NCI-H1930 (cell line): ENCODE data around the gene TUBB.
A peak's percentile ranks its signal among the peaks of the same experiment; 100 is the strongest.
"Not testable (repeated sequence)": the region's sequence is repeated elsewhere in the genome, so short reads cannot be mapped to it uniquely, and the experiment has no call there.

Experiments
- DNase-seq, 2 experiments: peaks; one replicate each; lab custom pipeline; 2025; lab: John Stamatoyannopoulos, UW

TUBB gene

DNA sequence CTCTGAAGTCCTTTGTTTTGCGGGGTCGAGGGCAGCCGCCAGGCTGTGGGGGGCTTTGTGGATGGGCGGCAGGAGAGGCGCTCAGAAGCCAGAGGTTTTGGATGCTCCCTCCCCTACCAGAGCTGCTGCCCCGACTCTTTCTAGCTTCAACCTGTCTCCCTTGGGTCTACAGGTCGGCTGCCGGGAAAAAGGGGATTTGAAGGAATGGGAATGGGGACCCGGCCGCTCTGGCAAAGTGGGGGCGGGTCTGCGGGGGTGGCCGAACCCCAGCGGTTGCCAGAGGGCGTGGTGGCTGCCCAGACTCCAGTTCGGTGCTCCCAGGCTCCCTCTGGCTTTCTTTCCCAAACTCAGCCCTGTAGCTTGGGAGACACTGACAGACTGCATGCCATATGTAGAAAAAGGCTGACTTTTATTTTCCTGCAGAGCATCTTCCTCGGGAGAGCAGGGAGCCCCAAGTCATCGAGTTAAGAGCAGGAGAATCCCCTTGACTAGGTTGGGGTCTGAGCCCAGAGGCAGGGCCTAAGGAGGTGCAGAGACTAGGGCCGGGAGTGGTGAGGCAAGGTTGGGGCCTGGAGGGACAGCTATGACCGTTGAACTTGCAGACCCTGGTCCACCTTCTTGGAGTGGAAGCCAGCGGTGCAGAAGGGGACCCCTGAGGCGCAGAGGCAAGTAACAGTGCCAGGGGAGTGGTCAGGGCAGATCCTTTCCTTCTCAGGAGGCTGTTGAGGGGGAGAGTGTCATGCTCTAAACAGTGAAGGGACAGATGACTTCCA is 32.3 kb upstream of the TUBB start:
- no peak for DNase-seq

DNA sequence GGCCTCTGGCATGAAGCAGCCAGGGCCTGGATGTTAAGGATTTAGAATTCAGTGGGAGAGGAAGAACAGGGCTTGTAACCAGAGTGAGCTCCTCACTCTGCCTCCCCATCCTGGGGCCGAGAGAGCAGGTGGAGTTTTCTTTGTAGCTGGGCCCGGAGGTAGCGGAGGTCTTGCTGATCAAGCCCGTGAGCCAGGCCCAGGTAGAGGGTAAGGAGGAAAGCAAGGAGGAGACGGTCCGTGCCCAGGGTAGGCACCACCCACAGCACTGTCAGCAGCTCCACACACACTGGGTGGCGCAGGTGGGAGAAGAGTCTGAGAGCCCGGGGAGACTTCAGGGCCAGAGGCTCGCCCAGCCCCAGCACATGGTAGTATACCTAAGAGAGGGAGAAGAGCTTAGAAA is 31.6 kb upstream of the TUBB start:
- no peak for DNase-seq

DNA sequence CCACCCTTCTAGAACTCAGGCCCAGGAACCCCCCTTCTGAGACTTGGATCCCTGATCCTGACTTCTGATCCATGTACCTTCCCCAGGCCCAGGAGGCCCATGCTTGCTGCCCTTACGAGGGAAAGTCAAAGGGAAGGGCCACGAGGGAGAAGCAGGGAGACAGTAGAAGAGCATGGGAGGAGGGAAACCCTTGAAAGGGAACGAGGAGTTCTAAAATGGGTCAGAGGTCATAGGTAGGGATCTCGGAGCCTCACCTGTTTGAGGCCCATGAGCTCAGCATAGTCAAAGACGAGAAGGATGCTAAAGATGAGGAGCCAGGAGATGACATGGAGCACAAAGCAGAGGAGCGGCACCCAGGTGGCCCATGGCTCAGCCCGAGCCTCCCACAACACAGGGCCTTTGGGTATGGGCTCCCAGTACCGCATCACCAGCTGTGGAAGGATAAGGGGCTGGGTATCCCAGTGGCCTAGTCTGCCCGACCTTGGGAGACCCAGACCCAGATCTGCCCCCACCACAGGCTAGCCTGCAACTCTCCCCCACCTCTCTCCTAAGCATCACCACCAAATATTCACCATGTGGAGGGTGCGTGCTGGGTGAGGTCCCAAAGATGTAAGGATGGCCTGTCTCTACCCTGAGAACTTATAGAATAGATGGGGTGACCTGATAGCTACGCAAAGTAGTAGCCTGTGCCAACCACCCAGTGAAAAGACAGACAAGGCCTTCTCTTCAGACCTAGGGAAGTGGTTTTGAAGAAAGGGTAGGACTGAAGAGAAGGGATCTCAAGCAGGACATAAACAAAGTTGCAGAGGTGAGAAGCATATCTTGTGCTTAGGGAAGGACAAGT is 30.9 kb upstream of the TUBB start:
- DNase-seq = no peak

- DNase-seq = no peak
These were observed 30.2 kb upstream of the TUBB start for GRCh38 chr6:30689985-30690384.

- DNase-seq = peak; percentile 66 to 85
These were observed 29.5 kb upstream of the TUBB start, which contains the start of gene NRM for GRCh38 chr6:30690403-30691207. Gene NRM, minus strand, starts transcription at chr6:30690984. Its CDS starts 10 bp downstream, at chr6:30690974.

DNA sequence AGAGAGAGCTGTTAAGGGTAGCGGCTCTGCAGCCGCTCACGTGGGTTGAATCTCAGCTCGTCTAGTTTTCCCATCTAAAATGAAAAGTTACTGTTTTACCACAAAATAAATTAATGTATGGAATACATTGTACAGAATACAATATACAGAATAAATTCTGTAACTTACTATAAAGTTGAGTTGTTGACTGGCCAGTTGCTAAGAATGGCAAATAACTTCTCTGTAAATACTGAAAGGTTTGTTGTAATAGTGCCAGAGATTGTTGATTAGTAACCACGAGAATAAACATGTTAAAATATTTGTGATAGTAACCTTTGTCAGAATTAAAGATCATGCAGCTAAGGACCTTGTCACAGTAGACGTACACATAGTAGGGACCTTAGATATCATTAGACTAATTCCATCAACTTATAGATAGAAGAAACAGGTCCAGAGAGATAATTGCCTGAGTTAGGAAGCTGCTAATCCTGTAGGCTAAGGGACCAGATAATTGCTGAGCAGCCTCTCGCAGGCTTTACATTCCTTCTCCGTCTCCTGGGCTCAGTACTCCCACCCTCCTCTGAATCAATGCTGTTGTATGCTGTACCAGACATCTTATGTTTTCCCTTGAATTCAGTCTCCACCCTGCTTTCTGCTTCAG is 28.8 kb upstream of the TUBB start:
- DNase-seq = no peak

GRCh38 chr6:30696432-30696831 is 23.7 kb upstream of the TUBB start:
- no peak for DNase-seq

- no peak for DNase-seq
These were observed 19.8 kb upstream of the TUBB start for GRCh38 chr6:30700340-30700739.

DNA sequence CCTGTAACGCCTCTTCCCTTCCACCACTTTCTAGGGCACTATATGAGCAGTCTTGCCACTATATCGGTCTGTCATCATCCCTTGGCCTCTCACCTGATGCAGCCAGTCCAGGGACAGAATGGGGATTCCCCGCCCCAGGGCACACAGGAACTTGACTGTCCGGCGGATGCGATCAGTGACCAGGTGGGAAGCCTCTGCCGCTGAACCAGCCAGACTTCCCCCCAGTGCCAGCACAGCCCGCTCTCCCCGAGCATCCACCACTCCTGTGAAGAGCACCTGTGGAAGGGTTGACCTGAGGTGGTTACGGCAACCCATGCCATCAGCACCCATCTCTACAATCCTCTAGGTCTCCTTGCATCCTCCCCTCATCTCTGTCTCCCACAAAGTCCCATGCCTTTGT is 17.1 kb upstream of the TUBB start:
- no peak for DNase-seq

DNA sequence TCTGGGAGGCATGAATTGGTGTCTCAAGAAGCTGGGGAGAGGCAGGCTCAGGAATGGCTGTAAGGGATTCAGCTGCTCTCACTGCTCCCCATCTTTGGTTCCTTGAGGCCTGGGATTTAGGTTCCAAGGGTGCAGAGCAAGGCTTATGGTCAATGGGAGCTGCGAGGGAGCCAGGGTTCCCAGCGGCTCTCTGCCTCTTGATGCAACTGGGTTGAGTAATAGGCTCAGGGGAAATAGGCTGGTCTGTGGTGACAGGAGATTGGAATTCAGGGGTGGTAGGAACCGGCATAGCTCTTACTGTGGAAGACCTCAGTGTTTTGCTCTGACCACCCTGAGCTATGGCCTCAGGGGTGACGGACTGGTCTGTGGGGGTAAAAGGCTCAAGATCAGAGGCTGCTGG is 16.3 kb upstream of the TUBB start:
- DNase-seq = no peak

GRCh38 chr6:30705620-30706019 is 14.5 kb upstream of the TUBB start:
- no peak for DNase-seq

- no peak for DNase-seq
These were observed 12.8 kb upstream of the TUBB start for GRCh38 chr6:30707281-30707850.

- DNase-seq = no peak
These were observed 10.9 kb upstream of the TUBB start for GRCh38 chr6:30709101-30709868.

GRCh38 chr6:30711758-30712380 is 8.3 kb upstream of the TUBB start:
- no peak for DNase-seq

GRCh38 chr6:30712441-30712945 is 7.7 kb upstream of the TUBB start:
- DNase-seq = no peak

GRCh38 chr6:30714263-30714662 is 5.9 kb upstream of the TUBB start:
- no peak for DNase-seq

DNA sequence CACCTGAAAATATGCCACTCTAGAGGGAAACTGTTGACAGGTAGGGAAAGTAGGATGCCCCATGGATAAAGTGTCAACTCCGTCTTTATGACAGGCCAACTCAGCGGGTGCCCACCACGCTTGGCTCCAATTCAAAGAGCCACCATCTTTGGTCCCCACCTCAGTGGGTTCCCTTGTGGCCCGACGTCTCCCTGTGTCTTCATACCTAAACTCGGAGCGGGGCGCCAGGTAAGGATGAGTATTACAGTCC is 3.3 kb upstream of the TUBB start:
- no peak for DNase-seq

GRCh38 chr6:30717129-30717844 is 2.9 kb upstream of the TUBB start, which contains the start of gene MDC1:
Gene MDC1, minus strand, starts transcription at chr6:30717281. Its CDS starts 2,106 bp downstream, at chr6:30715175.
- DNase-seq = peak; percentile 99

GRCh38 chr6:30717845-30718720 is 2.1 kb upstream of the TUBB start:
- not testable (repeated sequence) for DNase-seq
